RWPE1 (cell line): ENCODE data around the gene GP1BA.

Experiments used
- CTCF ChIA-PET: fragments of 350-600 bp; sonication (Branson Sonifier 250); formaldehyde crosslinking; extraction: SDS; loops from one replicate; lab custom pipeline; 2021; lab: Yijun Ruan, JAX
- POLR2A ChIA-PET: fragments of 400-600 bp; formaldehyde crosslinking; extraction: SDS; loops from one replicate; lab custom pipeline; 2020; ENCODE audit warnings: antibody characterized with exemption; ENCODE audit not compliant: low non-redundant PET; lab: Yijun Ruan, JAX
- DNase-seq: peaks from one replicate; pipeline ENCODE4 v3.0.0; 2012; ENCODE audit warnings: low spot score
- H3K27ac ChIP-seq: fragments of 450-650 bp; 2 replicates; pipeline ENCODE4 v1.5.1; 2017
- TF ChIP-seq, protein P1 (sequence below): fragments of 450-650 bp; conservative IDR thresholded peaks from 2 replicates; pipeline ENCODE4 v1.5.1; 2017; ENCODE audit warnings: low read depth, mild to moderate bottlenecking

The GP1BA gene

DNA sequence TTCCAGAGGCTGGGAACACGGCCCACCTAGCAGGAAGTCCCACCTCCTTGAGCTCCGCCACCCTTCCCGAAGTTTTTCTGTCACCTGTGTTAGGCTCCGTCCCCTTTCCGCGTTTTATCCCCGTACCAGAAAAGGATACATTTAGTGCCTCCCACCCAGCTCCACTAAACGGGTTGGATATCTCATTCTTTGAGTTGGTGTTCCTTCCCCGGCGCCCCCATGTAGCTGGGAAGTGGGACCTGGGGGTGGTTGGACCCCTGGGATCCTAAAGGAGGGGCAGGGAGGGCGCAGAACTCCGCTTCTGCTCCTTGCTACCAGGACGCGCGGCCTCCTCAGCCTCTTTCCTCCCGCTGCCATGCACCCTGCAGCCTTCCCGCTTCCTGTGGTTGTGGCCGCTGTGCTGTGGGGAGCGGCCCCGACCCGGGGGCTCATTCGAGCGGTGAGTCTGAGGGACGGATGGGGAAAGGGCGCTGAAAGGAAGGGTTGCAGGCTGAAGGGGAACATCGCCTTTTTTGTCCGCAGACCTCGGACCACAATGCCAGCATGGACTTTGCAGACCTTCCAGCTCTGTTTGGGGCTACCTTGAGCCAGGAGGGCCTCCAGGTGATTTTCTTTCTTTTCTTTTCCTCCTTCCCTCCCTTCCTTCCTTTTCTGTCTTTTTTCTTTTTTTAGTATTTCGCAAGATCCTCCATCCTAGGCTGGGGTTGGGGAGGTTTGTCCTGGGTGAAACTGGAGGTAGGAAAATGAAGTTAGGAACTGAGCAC lies 8.7 kb downstream of the GP1BA start:
- ChIA-PET POLR2A (interaction anchor here (0.7 to 2.6 kb wide), 6 partner anchors 8 to 150 kb away, joined by 3 to 18 read pairs (median 5); partner anchors contain the start of genes INCA1, KIF1C, PFN1 and PSMB6), CTCF (interaction anchor here (1.0 kb wide), 1 partner anchor 32 kb away, joined by 9 read pairs; no protein-coding TSS in a partner anchor)
- H3K27ac ChIP-seq: peak overlapping the region; percentile 98
- DNase-seq: peak; percentile 87
- TF ChIP-seq, protein P1, sequence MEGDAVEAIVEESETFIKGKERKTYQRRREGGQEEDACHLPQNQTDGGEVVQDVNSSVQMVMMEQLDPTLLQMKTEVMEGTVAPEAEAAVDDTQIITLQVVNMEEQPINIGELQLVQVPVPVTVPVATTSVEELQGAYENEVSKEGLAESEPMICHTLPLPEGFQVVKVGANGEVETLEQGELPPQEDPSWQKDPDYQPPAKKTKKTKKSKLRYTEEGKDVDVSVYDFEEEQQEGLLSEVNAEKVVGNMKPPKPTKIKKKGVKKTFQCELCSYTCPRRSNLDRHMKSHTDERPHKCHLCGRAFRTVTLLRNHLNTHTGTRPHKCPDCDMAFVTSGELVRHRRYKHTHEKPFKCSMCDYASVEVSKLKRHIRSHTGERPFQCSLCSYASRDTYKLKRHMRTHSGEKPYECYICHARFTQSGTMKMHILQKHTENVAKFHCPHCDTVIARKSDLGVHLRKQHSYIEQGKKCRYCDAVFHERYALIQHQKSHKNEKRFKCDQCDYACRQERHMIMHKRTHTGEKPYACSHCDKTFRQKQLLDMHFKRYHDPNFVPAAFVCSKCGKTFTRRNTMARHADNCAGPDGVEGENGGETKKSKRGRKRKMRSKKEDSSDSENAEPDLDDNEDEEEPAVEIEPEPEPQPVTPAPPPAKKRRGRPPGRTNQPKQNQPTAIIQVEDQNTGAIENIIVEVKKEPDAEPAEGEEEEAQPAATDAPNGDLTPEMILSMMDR: no peak

GRCh38 chr17:4941319-4941610 lies 9.2 kb downstream of the GP1BA start:
- peak overlapping the region; percentile 100 for H3K27ac ChIP-seq
- DNase-seq: no peak
- CTCF ChIA-PET: no interaction called here
- TF ChIP-seq, protein P1: no peak
- POLR2A ChIA-PET: interaction anchor here (2.2 kb wide), 1 partner anchor 56 kb away, joined by 4 read pairs; the partner anchor contains the start of genes INCA1 and KIF1C

- DNase-seq: no peak
- ChIA-PET CTCF (interaction anchor here (0.6 kb wide), 1 partner anchor 39 kb away, joined by 3 read pairs; no protein-coding TSS in a partner anchor), POLR2A (no interaction called here)
- peak overlapping the region; percentile 100 for H3K27ac ChIP-seq
- TF ChIP-seq, protein P1: no peak
Observed at GRCh38 chr17:4942760-4943508, 10.9 kb downstream of the GP1BA start.

GRCh38 chr17:4944163-4944553 lies 12.1 kb downstream of the GP1BA start:
- POLR2A ChIA-PET: no interaction called here
- TF ChIP-seq, protein P1: no peak
- DNase-seq: no peak
- H3K27ac ChIP-seq: peak overlapping the region; percentile 100
- CTCF ChIA-PET: interaction anchor here (0.9 kb wide), 1 partner anchor 24 kb away, joined by 3 read pairs; no protein-coding TSS in a partner anchor

GRCh38 chr17:4944554-4945175 lies 12.6 kb downstream of the GP1BA start:
- TF ChIP-seq, protein P1: no peak
- CTCF ChIA-PET: interaction anchor here (0.9 kb wide), 1 partner anchor 24 kb away, joined by 3 read pairs; no protein-coding TSS in a partner anchor
- DNase-seq: no peak
- POLR2A ChIA-PET: interaction anchor here (1.3 kb wide), 1 partner anchor 25 kb away, joined by 3 read pairs; no protein-coding TSS in a partner anchor
- H3K27ac ChIP-seq: peak overlapping the region; percentile 100
